Activated naive CD8-positive, alpha-beta T cell treated with anti-CD3 and anti-CD28 coated beads, Interleukin-2, amount 50 U/mL, for 16 hours (primary cell): Measurements from ENCODE around the gene TCP11.
"Not testable (repeated sequence)": the region's sequence is repeated elsewhere in the genome, so short reads cannot be mapped to it uniquely, and the experiment has no call there.

Experiments
- DNase-seq: peaks from one replicate; pipeline ENCODE4 v3.0.0-alpha.2; 2020; ENCODE audit warnings: low read depth, low spot score

Gene TCP11

DNA sequence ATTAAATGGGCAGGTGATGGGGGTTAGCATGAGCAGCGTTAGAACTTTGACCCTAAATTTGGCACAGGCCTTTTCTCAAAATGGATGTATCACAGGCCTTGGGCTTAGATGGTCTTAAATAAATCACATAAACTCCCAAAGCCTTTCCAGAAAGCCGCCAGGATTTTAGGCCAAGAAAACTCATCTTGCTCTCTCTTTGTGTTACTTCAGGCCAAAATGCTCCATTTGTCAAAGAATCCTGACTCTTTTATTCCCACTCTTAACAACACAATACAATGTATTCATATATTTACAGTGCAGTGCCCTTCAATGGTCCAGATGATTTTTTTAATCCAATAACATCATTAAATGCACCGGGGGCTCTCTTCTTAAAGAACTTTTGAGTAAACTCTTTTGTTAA lies 5.9 kb upstream of the TCP11 start:
- no peak for DNase-seq

GRCh38 chr6:35146453-35146852 lies 5.3 kb upstream of the TCP11 start:
- DNase-seq, result no peak

GRCh38 chr6:35145757-35146156 lies 4.6 kb upstream of the TCP11 start:
- DNase-seq, result no peak

DNA sequence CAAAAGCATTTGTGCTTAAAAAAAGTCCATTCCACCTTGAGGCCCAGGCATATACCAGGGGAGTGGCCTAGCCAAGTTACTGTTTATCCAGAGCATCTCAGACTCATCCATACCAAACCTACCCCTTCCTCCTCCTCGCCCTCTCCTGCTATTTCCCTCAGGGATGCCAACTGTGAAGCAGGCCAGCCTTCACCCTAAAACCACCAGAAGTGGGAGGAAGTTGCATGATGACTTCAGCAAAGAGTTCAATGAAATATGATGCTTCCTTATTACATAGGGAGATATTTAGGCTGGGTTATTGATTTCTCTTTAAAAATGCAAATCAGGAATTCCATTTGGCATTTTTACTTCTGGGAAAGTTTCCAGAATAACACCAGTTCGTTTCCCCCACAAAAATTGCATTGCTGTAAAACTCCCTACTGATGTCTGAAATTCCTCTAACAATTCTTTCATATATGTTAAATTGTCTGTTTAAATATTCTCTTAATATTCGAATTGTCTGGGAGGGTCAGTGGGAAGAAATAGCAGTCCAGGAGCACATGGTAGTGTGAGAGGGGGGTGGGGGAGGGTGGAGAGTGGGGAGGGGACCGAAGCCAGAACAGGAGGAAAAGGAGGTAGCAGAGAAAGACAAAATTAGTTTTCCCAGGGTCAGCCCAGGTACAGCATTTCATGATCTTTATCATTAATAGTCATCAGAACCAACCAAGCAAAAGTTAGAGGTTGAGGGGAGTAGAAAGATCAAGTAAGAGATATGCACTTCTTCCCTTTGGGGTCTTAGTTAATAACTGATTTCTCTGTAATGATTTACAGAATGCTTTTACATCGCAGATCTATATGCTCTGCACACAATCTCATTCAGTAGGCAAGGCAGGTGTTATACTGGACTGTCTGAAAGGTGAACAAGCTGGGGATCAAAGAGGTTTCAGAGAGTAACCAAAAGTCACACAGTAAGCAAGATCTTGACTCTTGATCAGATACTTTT lies 1.7 kb upstream of the TCP11 start:
- DNase-seq, result no peak

DNA sequence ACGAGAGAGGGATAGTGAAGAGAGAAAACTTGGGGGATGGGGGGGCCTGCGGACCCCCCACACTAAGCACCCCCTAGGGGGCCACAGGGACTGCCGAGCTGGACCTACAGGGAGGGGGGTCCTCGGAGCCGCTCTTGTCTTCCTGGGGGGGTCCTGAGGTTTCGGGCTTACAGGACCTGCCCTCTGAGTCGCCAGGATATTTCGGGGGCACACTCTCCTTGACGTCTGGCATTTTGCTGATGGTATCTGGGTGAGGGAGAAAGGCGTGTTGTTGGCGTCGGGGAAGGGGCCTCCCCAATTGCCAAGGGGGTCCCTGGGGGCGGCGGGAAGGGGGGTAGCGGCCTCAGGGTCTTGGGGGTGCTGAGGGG lies 516 bp downstream of the TCP11 start:
- no peak for DNase-seq

DNA sequence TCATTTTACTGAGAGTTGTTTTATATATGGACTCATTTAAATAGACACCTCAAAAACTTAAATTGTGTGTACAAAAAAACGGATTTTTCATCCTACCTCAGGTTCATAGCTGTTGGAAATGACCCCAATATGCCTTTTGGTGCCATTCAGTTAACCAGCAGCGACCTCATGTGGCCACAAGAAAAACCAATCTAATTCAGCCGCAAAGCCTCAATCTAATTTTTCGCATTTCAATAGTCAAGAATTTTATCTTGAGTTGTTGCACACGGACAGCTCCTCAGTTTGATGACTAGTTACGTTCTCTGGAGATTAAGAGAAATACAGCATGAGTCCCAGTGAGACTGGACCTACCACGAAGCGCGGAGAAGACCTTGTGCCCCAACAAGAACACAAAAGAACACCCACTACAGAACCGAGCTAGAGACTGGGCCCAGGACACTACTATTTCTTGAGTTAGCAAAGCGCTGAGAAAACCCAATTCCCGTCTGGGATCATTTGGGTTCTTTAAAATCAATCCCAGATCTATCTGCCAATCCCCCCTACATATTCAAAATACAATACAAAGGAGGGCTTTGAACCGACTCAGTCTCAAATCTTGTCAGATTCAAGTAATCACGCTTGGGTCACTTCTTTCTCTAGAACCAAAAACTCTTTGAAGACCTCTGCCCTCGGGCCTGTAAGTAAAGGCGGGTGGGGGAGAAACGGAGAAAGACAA lies 1.1 kb downstream of the TCP11 start:
- no peak for DNase-seq

DNA sequence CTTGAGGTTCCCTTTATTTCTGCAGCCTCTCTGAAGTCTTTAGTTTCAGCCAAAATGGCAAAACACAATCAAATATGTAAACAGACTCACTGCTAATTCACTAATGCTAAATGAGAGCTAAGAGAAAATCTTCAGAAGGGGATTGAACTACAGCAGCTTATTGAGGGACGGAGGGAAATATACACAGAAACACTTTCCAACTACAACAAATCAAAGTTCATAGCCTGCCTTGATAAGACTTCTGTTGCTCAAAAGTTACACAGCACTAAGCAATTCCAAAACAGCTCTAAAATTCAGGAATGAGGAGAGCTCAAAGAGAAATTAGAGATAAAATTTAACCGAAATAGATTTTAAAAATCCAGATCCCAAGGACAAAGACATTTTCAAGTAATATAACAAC lies 1.7 kb downstream of the TCP11 start:
- DNase-seq, result no peak

GRCh38 chr6:35138191-35138590 lies 2.9 kb downstream of the TCP11 start:
- not testable (repeated sequence) for DNase-seq

DNA sequence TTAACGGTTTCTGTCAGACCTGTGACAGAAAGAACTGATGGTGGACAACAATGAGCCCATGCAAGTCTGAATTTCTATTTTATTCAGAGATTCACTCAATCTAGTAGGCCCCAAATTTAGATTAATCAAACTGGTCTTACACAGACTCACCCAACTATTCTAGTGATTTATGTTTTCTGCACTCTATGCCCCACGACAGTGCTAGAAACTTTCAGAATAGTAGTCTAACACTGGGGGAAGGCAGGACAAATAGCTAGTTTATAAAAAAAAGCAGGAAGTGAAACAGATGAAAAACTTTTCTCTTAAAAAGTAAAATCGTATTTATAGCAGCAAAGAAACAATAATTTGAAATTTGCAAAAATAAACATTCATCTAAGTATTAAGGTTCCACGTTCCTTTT lies 5.0 kb downstream of the TCP11 start:
- no peak for DNase-seq

DNA sequence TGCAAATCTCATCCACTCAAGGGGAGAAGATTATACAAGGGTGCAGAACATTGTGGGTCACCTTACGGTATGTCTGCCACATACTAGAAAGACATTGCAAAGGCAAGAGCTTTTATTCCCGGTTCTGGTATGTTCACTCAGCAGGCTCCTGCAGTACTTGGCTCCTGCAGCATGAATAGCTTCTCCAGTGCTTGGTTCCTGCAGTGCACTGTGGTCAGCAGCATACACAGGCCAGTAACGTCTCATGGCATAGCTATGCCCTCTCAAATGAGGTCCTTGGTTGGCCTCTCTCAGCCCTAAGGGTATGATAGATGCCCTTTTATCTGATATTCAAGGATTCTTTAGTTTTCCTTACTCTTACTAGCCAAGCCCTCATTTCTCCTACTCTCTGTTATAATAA lies 12.6 kb downstream of the TCP11 start:
- no peak for DNase-seq

DNA sequence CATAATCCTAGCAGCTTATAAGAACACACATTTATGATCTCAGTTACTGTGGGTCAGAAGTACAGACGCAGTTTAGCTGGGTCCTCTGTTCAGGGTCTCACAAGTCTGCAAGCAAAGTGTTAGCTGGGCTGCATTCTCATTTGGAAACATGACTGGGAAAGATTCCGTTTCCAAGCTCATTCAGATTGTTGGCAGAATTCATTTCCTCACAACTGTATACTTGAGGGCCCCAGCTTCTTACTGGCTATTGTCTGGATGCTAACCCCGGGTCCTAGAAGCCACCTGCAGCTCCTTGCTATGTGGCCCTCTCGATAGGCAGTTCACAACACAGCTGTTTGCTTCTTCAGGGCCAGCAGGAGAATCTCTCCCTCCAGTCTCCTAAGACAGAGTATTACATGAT lies 13.1 kb downstream of the TCP11 start:
- no peak for DNase-seq

- no peak for DNase-seq
Measured at GRCh38 chr6:35124356-35124755, 16.8 kb downstream of the TCP11 start.

DNA sequence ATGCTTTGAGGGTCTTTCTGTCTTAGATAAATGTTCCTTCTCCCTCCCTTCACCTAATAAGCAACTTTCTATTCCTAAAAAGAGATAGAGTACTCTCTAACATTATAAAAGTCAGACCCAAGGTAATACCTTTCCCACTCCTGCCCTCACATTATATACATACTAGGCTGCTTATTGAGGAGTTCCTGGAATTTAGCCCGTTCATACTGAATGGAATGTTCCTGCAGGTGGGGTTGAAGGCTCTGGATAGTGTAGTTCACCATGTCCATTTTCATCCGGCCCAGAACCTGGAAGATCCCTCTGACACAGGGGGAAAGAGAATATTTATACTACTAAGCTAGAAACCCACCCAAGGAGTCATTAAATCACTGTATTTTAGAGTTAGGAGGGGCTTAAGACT lies 20.4 kb downstream of the TCP11 start:
- no peak for DNase-seq

- DNase-seq, result no peak
Measured at GRCh38 chr6:35108309-35108885, 32.7 kb downstream of the TCP11 start.

DNA sequence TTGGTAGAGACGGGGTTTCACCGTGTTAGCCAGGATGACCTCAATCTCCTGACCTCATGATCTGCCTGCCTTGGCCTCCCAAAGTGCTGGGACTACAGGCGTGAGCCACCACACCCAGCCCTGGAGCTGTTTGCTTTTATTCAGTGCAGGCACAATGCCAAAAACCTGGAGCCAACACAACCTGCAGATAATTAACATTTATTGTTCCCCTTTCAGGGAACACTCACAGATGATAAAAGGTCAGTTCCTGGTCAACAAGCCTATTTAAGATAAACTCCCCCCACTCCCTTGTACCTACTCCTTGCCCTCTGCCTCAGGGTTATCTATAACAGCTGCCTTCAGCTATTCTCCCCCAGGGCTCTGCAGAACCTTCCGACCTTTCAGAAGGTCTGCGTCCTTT lies 33.4 kb downstream of the TCP11 start:
- not testable (repeated sequence) for DNase-seq

- DNase-seq, result not testable (repeated sequence)
Measured at GRCh38 chr6:35107208-35107607, 33.9 kb downstream of the TCP11 start.

DNA sequence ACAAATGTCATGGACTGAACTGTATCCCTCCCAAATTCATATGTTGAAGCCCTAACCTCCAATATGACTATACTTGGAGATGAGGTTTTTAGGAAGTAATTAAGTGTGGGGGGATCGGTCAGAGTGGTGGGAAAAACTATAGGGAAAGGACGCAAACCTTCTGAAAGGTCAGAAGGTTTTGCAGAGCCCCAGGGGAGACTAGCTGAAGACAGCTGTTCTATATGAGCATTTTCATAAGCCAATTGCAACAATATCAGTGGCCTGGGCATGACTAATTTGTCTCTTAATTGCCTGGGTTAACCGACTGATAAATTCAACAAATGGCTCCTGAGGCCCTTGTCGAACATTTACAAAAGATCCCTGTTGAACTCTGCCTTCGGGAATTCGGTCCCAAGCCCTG lies 35.1 kb downstream of the TCP11 start:
- DNase-seq, result not testable (repeated sequence)

DNA sequence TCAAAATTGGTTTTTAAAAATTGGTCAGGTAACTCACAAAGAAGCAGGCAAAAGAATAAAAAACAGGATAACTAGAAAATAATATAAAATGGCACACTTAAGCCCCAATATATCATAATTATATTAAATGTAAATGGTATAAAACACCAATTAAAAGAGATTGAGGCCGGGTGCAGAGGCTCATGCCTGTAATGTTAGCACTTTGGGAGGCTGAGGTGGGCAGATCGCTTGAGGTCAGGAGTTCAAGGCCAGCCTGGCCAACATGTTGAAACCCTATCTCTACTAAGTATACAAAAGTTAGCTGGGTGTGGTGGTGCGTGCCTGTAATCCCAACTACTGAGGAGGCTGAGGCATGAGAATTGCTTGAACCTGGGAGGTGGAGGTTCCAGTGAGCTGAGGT lies 36.1 kb downstream of the TCP11 start:
- DNase-seq, result no peak

GRCh38 chr6:35099116-35099515 lies 42.0 kb downstream of the TCP11 start:
- DNase-seq, result no peak

DNA sequence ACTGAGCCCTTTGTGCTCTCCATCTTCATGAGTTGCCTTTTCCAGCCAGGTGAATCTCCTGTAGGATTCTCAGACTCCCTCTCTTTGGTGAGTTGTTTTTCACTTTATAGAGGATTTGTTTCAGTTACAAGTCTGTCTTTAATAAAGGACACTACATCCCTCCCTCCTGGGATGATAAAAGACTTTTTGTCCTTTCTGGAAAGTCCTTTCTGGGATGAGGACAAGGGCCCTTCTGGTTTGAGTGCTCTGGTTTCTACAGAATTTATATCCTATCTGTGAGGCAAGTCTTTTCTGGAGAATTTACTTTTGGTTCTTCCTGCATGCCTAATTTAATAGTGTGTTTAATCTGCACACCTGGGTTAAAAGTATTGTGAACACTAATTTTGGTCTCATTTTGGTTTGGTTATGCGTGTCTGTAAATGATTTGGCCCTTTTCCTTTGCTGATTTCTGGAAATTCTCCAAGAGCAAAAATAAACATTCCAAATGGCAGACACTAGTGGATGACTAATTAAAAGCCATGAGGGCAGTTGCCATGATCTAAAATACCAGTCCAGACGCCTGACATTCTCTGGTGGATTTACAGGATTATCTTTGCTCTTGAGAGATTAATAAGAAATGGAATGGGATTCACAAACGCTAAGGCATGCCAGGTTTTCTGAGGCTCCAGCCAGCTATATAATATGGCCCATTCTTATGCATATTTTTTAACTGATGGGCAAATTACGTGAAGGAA lies 44.8 kb downstream of the TCP11 start:
- no peak for DNase-seq

GRCh38 chr6:35094183-35094582 lies 47.0 kb downstream of the TCP11 start:
- no peak for DNase-seq

GRCh38 chr6:35093783-35094182 lies 47.4 kb downstream of the TCP11 start:
- DNase-seq, result no peak
